GM21390 (cell line): ENCODE data around the gene PGPEP1.
"Not testable (repeated sequence)": the region's sequence is repeated elsewhere in the genome, so short reads cannot be mapped to it uniquely, and the experiment has no call there.

Experiments
- ATAC-seq: cut with Tn5 transposase; IDR thresholded peaks from one replicate; pipeline ENCODE4 v1.9.1; 2021; ENCODE audit not compliant: unreplicated experiment

The PGPEP1 gene

DNA sequence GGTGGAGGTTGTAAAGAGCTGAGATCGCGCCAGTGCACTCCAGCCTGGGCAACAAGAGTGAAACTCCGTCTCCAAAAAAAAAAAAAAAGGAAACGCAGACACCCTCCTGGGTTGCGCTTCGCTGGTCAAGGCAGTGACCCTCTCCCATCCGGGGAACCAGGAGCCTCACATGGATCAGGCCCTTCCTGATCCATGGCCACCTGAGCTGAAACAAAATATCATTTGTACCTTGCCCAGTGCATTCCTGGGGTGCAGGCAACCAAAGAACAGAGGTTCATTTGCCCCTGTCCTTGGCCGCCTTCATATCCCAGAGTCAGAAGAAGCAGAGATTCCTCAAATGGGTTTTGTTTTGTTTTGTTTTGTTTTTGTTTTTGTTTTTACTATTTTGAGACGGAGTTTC lies 9.5 kb upstream of the PGPEP1 start:
- ATAC-seq, result no peak

- no peak for ATAC-seq
Observed at GRCh38 chr19:18332917-18333530, 7.4 kb upstream of the PGPEP1 start.

GRCh38 chr19:18333680-18334079 lies 6.7 kb upstream of the PGPEP1 start:
- ATAC-seq, result no peak

DNA sequence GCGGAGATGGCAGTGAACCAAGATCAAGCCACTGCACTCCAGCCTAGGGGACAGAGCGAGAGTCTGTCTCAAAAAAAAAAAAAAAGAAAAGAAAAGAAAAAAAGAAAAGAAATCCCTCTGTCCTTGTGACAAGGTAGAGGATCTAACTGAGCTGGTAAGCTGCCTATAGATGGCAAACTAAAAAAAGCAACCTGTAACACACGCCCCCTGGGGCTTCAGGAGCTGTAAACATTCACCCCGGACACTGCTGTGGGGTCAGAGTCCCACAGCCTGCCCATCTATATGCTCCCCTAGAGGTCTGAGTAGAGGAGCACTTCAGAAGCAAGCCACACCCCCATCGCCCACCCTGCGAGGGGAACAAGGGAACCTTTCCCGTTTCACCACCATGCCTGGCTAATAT lies 4.3 kb upstream of the PGPEP1 start:
- no peak for ATAC-seq

DNA sequence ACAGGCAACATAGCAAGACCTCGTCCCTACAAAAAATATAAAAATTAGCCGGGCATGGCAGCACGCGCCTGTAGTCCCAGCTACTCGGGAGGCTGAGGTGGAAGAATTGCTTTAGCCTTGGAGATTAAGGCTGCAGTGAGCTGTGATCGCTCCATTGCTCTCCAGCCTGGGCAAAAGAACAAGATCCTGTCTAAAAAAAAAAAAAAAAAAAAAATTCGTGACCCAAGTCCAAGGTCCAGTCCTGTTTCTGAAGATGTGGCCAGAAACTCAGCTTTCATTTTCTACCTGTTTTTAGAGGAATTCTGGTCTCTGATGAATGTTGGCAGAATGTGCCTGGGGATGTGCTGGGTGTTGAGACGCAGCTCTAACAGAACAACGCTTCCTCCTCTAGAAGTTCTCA lies 1.9 kb upstream of the PGPEP1 start:
- ATAC-seq, result no peak

DNA sequence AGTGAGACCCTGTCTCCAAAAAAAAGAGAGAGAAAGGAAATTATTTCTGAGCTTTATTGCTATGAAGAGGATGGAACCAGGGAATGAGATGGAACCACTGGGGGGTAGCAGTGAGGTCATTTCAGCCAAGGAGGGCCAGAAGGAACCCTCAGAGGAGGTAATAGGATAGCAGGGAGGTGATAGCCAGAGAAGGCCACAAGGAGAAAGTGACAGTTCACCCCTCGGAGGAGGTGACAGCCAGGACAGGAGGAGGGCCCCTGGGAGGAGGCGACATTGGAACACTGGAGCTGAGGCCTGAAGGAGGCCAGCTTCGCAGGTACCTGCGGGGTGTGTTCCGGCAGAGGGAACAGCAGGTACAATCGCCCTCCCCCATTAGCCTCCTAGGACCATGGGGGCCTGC lies 675 bp upstream of the PGPEP1 start:
- ATAC-seq, result no peak

DNA sequence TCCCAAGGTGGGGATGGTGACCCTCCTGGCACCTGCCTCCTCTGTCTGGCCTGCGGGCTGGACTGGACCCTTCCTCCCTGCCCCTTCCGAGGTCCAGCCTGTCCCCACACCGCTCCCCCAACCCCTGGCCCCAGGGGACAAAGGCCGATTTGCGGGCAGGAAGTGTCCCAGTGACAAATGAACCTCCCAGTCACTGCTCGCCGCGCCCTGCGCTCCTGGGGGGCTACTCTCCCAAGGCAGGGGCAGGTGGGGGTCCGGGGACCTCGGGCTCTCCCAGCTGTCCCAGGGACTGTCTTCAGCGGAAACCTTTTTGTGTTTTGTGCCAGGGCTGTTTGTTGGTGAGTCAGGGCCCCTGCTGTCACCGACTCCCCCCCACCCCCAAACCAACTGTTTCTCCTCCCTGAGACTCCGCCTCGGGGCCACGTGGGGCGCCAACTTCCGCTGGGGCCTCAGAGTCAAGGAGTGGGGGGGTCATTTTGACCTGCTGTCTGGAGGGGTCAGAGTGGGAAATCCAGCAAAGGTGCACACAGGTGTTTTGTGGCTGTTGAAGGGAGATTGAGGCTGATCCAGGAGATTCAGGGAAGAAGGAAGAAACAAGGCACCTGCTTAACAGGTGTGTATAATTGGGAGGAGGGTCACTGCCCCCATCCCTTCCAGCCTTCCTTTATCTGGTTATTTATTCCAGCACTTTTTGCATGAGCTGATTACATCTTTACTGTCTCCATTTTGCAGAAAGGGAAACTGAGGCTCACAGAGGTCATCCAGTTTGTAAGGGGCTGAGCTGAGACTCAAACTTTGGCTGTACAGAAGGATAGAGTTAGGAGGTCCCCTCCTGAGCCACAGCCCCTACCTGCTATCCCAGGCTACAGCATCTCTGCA lies 831 bp downstream of the PGPEP1 start:
- no peak for ATAC-seq

- ATAC-seq, result no peak
Observed at GRCh38 chr19:18342090-18342632, 1.8 kb downstream of the PGPEP1 start.

DNA sequence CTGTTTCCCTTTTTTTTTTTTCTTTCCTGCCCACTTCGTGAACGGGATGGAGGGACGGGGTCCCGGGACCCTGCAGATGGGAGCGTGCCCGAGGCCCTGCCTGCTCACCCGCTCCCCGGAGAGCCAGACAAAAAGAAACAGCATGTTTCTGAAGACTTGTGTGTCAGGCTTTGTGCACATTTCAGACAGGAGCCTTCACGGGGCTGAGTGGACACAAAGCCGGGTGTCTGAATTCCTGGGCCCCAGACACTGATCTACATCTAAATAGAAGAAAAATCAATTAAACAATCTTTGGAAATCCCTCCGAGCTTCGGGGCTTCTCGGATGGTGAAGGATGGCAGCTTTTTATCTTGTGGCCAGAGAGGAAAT lies 4.2 kb downstream of the PGPEP1 start:
- ATAC-seq, result no peak

GRCh38 chr19:18345296-18345695 lies 4.9 kb downstream of the PGPEP1 start:
- ATAC-seq, result no peak

DNA sequence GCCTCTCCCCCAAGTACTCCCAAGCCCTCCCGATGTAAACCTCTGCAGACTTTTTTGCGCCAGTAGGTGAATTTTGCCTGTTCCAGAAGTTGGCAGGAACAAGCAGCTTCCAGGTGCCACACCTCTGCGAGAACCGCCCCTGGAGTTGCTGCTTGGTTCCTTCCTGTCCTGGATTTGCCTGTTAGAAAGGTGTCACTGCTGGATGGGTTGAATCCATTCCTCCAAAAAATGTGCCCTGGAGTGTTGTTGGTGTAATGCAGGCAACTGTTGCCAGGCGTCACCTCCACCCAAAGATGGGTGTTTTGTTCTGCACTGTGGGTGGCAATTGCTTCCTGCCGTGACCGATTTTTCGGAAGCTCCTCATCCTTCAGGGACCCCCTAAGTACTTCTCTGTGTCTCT lies 5.7 kb downstream of the PGPEP1 start:
- no peak for ATAC-seq

DNA sequence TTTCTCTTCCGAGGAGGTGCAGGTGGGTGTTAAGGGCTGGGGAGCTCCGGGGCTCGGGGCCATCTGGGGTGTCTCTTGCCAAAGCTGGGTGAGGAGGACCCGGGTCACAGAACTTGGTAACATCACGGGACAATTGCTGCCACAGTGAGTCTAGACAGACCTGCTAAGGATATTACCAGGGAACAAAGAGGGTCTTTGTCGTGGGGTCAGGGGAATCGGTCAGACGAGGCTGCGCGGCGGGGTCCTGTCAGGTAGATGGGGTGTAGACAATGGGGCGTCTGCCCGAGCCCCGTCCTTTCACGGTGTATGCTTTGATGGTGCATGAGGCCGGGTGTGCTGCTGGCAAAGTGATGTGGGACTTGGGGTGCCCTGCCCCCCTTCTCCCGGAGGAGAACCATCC lies 7.8 kb downstream of the PGPEP1 start:
- no peak for ATAC-seq

- not testable (repeated sequence) for ATAC-seq
Observed at GRCh38 chr19:18348818-18349339, 8.5 kb downstream of the PGPEP1 start.

- ATAC-seq, result no peak
Observed at GRCh38 chr19:18349524-18350128, 9.2 kb downstream of the PGPEP1 start.

DNA sequence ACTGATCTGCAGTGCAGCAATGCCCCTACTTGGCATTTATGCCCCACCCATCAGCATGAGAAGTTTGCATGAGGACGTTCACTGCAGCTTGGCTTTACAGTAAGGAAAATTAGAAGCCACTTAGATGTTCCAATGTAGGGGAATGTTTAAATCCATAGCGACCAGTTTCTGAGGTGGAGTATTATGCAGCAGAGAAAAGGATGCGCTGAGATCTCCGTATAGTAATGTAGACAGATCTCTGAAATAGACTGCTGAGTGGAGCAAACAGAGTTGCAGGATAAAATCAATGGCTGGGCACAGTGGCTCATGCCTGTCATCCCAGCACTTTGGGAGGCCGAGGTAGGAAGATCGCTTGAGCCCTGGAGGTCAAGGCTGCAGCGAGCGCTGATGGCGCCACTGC lies 10.1 kb downstream of the PGPEP1 start:
- no peak for ATAC-seq

GRCh38 chr19:18351544-18351943 lies 11.1 kb downstream of the PGPEP1 start:
- no peak for ATAC-seq

GRCh38 chr19:18353378-18354005 lies 13.1 kb downstream of the PGPEP1 start:
- no peak for ATAC-seq

DNA sequence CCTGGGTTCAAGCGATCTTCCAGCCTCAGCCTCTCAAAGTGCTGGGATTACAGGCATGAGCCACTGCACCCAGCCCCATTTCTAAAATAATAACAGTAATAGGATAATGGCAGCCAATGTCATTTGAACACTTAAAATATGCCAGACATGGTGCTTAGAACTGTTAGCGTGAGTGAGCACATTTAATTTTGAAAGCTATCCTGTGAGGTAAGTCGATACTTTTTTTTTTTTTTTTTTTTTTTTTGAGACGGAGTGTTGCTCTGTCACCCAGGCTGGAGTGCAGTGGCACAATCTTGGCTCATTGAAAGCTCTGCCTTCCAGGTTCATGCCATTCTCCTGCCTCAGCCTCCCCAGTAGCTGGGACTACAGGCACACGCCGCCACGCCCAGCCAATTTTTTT lies 14.3 kb downstream of the PGPEP1 start:
- not testable (repeated sequence) for ATAC-seq

DNA sequence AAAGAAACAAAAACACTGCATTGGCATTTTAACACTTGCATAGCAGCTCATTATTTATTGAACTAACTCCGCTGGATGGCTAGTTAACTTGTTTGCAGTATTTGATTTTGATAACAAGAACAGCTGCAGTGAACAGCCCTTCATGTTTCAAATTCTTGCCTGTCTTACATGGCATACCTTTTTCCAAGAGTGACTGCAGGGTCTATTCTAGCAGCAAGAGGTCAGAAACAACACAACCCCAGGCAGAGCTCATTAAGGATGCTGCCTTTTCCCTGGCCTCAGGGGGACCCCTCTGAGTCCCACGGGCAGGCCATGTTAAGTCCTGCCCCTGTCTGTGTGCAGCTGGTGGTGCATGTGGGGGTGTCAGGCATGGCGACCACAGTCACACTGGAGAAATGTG lies 16.6 kb downstream of the PGPEP1 start:
- no peak for ATAC-seq

DNA sequence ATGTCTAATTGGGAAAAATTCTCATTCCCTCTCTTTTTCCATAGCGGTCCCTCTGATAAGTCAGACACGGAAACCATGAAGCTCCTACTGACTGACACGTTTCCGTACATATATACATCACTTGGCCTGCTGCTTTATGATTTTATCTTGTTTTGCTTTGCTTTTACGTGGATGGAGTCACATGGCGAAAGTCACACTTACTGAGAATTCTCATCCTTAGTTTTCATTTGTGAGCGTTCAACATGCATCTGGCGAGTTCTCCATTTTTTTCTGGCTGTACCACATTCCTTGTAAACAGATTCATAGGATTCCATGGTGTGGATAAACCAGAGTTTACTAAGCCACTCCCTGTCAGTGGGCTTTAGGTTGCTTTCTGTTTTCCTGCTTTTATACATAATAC lies 21.2 kb downstream of the PGPEP1 start:
- no peak for ATAC-seq

- ATAC-seq, result no peak
Observed at GRCh38 chr19:18362934-18363542, 22.6 kb downstream of the PGPEP1 start.
